Measurements from ENCODE around the gene HMGB1.

Gene HMGB1

GRCh38 chr13:30410705-30411125 is 55.0 kb downstream of the HMGB1 start:
- Histone ChIP-seq H3K27ac (peak overlapping the region; percentile 82 to 87), H3K4me3 (no peak overlapping the region)
- TF ChIP-seq CTCF (IDR thresholded peaks at IDR 0.05) = no peak
- no peak for DNase-seq (ENCODE audit: low spot score)

- DNase-seq (ENCODE audit: low spot score) = peak; percentile 69
Observed at GRCh38 chr13:30409886-30410704, 55.6 kb downstream of the HMGB1 start.

GRCh38 chr13:30408319-30409101 is 57.2 kb downstream of the HMGB1 start:
- peak; percentile 85 for TF ChIP-seq CTCF (IDR thresholded peaks at IDR 0.05)
- peak; percentile 96 for DNase-seq (ENCODE audit: low spot score)
- Histone ChIP-seq H3K4me3 (peak overlapping the region; percentile 64), H3K27ac (peak overlapping the region; percentile 82 to 87)

More at GRCh38 chr13:30409886-30410704, 55.6 kb downstream of the HMGB1 start:
- TF ChIP-seq CTCF (IDR thresholded peaks at IDR 0.05) = no peak
- Histone ChIP-seq H3K4me3 (no peak overlapping the region), H3K27ac (peak overlapping the region; percentile 82 to 87)

GRCh38 chr13:30406779-30407416 is 58.8 kb downstream of the HMGB1 start:
- no peak overlapping the region for H3K4me3 ChIP-seq
- DNase-seq (ENCODE audit: low spot score) = no peak
- TF ChIP-seq CTCF (IDR thresholded peaks at IDR 0.05) = no peak
- H3K27ac ChIP-seq = no peak overlapping the region
